ENCODE measurements around the gene FEM1C. TPM values are rescaled to one million over a fixed set of nuclear protein-coding genes. Genes with fewer than 3 reads are reported as not detected.

FEM1C gene
- total RNA-seq, 2 experiments from 2014 or later, result 5.6 to 9.0 TPM

DNA sequence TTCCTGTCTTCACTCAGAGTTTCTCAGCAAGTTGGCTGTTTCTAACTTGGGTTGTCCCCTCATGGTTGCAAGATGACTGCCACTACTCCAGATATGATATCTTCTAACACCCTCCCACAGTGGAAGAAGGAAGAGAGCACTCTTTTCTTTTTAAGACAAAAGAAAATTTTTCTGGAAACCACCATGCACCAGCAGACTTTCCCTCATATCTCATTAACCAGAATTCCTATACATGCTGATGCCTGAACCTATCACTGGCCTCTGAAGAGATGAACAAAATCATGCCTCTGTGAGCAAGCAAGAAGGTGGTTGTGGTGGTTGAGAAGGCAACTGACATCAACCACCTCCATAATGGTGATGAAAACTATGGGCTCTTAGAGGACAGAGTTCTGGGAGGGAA lies 56.8 kb downstream of the FEM1C start:
- no peaks in the 10 kb centered on the region for H3K79me2 ChIP-seq (ENCODE audit: insufficient read depth, low read depth, low read length)
- H3K27ac ChIP-seq (ENCODE audit: low read depth, low read length, poor library complexity, severe bottlenecking), result no peak overlapping the region
- no peak for DNase-seq (ENCODE audit: low spot score)
- TF ChIP-seq, protein P1, sequence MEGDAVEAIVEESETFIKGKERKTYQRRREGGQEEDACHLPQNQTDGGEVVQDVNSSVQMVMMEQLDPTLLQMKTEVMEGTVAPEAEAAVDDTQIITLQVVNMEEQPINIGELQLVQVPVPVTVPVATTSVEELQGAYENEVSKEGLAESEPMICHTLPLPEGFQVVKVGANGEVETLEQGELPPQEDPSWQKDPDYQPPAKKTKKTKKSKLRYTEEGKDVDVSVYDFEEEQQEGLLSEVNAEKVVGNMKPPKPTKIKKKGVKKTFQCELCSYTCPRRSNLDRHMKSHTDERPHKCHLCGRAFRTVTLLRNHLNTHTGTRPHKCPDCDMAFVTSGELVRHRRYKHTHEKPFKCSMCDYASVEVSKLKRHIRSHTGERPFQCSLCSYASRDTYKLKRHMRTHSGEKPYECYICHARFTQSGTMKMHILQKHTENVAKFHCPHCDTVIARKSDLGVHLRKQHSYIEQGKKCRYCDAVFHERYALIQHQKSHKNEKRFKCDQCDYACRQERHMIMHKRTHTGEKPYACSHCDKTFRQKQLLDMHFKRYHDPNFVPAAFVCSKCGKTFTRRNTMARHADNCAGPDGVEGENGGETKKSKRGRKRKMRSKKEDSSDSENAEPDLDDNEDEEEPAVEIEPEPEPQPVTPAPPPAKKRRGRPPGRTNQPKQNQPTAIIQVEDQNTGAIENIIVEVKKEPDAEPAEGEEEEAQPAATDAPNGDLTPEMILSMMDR (conservative IDR thresholded peaks at IDR 0.05; ENCODE audit: low read length), result no peak
- TF ChIP-seq EZH2phosphoT487 (IDR thresholded peaks at IDR 0.05; ENCODE audit: borderline replicate concordance, low read depth, low read length), result no peak
- H3K4me1 ChIP-seq (ENCODE audit: insufficient read depth, low read length, poor library complexity, severe bottlenecking), result no peaks in the 10 kb centered on the region
- H3K9me2 ChIP-seq (ENCODE audit: insufficient read depth, low read length), result no peaks in the 10 kb centered on the region
- H3K4me2 ChIP-seq (ENCODE audit: low read length), result no peak overlapping the region
- no TSS peak for BruUV-seq (replicated peaks)
- intact Hi-C loops (cut with micrococcal nuclease; ENCODE audit: unreplicated experiment), result no loop called here
- CTCF ChIA-PET (ENCODE audit: unreplicated experiment), result no interaction called here
- no peaks in the 10 kb centered on the region for H4K20me1 ChIP-seq (ENCODE audit: insufficient read depth, low read length)
- H3K36me3 ChIP-seq (ENCODE audit: insufficient read depth, low read length), result no peaks in the 10 kb centered on the region
- POLR2A ChIA-PET, result no interaction called here
- no peaks in the 10 kb centered on the region for H3K9me3 ChIP-seq (ENCODE audit: low read length)
- no peak overlapping the region for H3K4me3 ChIP-seq (ENCODE audit: low read depth, low read length, poor library complexity, severe bottlenecking)
- no peak overlapping the region for H2AFZ ChIP-seq (ENCODE audit: low read length)

DNA sequence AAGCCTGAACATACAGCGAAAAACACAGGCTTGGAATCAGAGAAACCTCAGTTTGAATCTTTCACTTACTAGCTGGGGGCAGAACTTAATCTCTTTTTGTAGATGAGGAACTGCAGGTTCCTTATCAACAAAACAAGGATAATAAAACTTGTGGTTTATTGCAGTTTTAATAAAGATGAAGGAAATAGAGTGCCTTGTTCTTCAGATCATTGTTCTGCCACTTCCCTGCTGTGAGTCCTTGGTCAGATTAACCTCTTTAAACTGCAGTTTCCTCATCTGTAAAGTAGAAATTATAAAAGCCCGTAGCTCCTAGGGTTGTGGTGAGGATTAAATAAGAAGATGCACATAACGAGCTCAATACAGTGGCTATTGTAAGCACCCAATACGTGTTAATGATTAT lies 57.4 kb downstream of the FEM1C start:
- CTCF ChIA-PET (ENCODE audit: unreplicated experiment), result no interaction called here
- BruUV-seq (replicated peaks), result no TSS peak
- Histone ChIP-seq H3K9me2 (ENCODE audit: insufficient read depth, low read length) (no peaks in the 10 kb centered on the region), H2AFZ (ENCODE audit: low read length) (no peak overlapping the region), H3K27ac (ENCODE audit: low read depth, low read length, poor library complexity, severe bottlenecking) (no peak overlapping the region), H4K20me1 (ENCODE audit: insufficient read depth, low read length) (no peaks in the 10 kb centered on the region), H3K36me3 (ENCODE audit: insufficient read depth, low read length) (no peaks in the 10 kb centered on the region), H3K9me3 (ENCODE audit: low read length) (no peaks in the 10 kb centered on the region), H3K79me2 (ENCODE audit: insufficient read depth, low read depth, low read length) (no peaks in the 10 kb centered on the region), H3K4me3 (ENCODE audit: low read depth, low read length, poor library complexity, severe bottlenecking) (no peak overlapping the region), H3K4me1 (ENCODE audit: insufficient read depth, low read length, poor library complexity, severe bottlenecking) (no peaks in the 10 kb centered on the region), H3K4me2 (ENCODE audit: low read length) (no peak overlapping the region)
- TF ChIP-seq EZH2phosphoT487 (IDR thresholded peaks at IDR 0.05; ENCODE audit: borderline replicate concordance, low read depth, low read length), result no peak
- TF ChIP-seq, protein P1 (conservative IDR thresholded peaks at IDR 0.05; ENCODE audit: low read length), result no peak
- POLR2A ChIA-PET, result no interaction called here
- intact Hi-C loops (cut with micrococcal nuclease; ENCODE audit: unreplicated experiment), result no loop called here
- DNase-seq (ENCODE audit: low spot score), result no peak

DNA sequence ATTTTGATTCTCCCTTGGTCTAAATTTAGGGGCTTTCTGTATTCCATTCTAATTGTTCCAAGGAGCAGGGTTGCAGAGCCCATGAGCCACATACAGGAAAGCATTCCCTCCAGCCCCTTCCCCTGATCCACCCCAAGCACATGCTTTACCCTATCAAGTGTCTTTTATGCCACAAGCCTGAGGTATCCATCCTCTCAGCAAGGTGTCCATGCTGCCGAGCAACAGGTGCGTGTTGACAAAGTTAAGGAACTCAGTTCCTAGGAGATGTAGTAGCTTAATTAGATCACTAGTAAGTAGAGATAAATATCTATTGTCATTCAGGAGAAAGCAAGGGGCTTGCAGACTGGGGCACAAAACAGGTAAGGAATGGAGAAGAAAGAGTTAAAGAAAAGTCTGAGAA lies 57.8 kb downstream of the FEM1C start:
- Histone ChIP-seq H3K4me2 (ENCODE audit: low read length) (no peak overlapping the region), H4K20me1 (ENCODE audit: insufficient read depth, low read length) (no peaks in the 10 kb centered on the region), H3K9me3 (ENCODE audit: low read length) (no peaks in the 10 kb centered on the region), H3K4me3 (ENCODE audit: low read depth, low read length, poor library complexity, severe bottlenecking) (no peak overlapping the region), H3K36me3 (ENCODE audit: insufficient read depth, low read length) (no peaks in the 10 kb centered on the region), H3K27ac (ENCODE audit: low read depth, low read length, poor library complexity, severe bottlenecking) (no peak overlapping the region), H3K79me2 (ENCODE audit: insufficient read depth, low read depth, low read length) (no peaks in the 10 kb centered on the region), H3K4me1 (ENCODE audit: insufficient read depth, low read length, poor library complexity, severe bottlenecking) (no peaks in the 10 kb centered on the region), H3K9me2 (ENCODE audit: insufficient read depth, low read length) (no peaks in the 10 kb centered on the region), H2AFZ (ENCODE audit: low read length) (no peak overlapping the region)
- ChIA-PET POLR2A (no interaction called here), CTCF (ENCODE audit: unreplicated experiment) (no interaction called here)
- DNase-seq (ENCODE audit: low spot score), result no peak
- BruUV-seq (replicated peaks), result no TSS peak
- TF ChIP-seq EZH2phosphoT487 (IDR thresholded peaks at IDR 0.05; ENCODE audit: borderline replicate concordance, low read depth, low read length), result no peak
- TF ChIP-seq, protein P1 (conservative IDR thresholded peaks at IDR 0.05; ENCODE audit: low read length), result no peak
- intact Hi-C loops (cut with micrococcal nuclease; ENCODE audit: unreplicated experiment), result no loop called here
